HCT116 (cell line): ENCODE measurements around the gene TMEM41A.

Experiments used
- CEBPB ChIP-seq: IDR thresholded peaks from 2 replicates; pipeline ENCODE4 v1.6.1; 2012; ENCODE audit warnings: low read depth
- EZH2 ChIP-seq: fragments of 200-600 bp; sonication (generic); IDR thresholded peaks from 2 replicates; pipeline ENCODE4 v1.6.1; 2017; ENCODE audit warnings: antibody characterized with exemption, mixed run types
- POLR2A ChIP-seq: IDR thresholded peaks from 2 replicates; pipeline ENCODE4 v1.7.0; 2011; ENCODE audit warnings: borderline replicate concordance; ENCODE audit not compliant: insufficient read depth, insufficient read length; ENCODE audit errors: extremely low read depth
- POLR2AphosphoS5 ChIP-seq: IDR thresholded peaks from 2 replicates; pipeline ENCODE4 v1.6.1; 2011; ENCODE audit warnings: mild to moderate bottlenecking, low read depth, low read length, moderate library complexity
- SIN3A ChIP-seq: IDR thresholded peaks from 2 replicates; pipeline ENCODE4 v1.6.1; 2012; ENCODE audit warnings: low read depth
- SP1 ChIP-seq: IDR thresholded peaks from 2 replicates; pipeline ENCODE4 v1.6.1; 2012; ENCODE audit warnings: low read depth
- ZNF274 ChIP-seq: fragments of 200-500 bp; sonication (Bioruptor generic); IDR thresholded peaks from 2 replicates; pipeline ENCODE4 v1.6.1; 2014; ENCODE audit warnings: mild to moderate bottlenecking, low read depth, low read length, inconsistent platforms
- TF ChIP-seq, protein P1 (sequence below), 3 experiments: fragments of 200-600 bp in 1 of 3; sonication (generic) in 1 of 3; IDR thresholded peaks in 2 of 3; conservative IDR thresholded peaks in 1 of 3; 2 replicates each; pipeline ENCODE4 v1.5.1; 2012 to 2017; ENCODE audit warnings: low read depth in 2 of 3, low read length in 2 of 3, antibody characterized with exemption in 1 of 3, borderline replicate concordance in 1 of 3, control low read depth in 1 of 3, mild to moderate bottlenecking in 1 of 3, mixed read lengths in 1 of 3, mixed run types in 1 of 3, moderate library complexity in 1 of 3; ENCODE audit not compliant: insufficient read depth in 1 of 3
- TF ChIP-seq, protein P2 (sequence below): IDR thresholded peaks from 2 replicates; pipeline ENCODE4 v1.6.1; 2011; ENCODE audit warnings: mild to moderate bottlenecking, low read length, moderate library complexity; ENCODE audit not compliant: insufficient replicate concordance; ENCODE audit errors: extremely low read depth
- TF ChIP-seq, protein P3 (sequence below): IDR thresholded peaks from 2 replicates; pipeline ENCODE4 v1.6.1; 2012; ENCODE audit warnings: low read depth

DNA sequence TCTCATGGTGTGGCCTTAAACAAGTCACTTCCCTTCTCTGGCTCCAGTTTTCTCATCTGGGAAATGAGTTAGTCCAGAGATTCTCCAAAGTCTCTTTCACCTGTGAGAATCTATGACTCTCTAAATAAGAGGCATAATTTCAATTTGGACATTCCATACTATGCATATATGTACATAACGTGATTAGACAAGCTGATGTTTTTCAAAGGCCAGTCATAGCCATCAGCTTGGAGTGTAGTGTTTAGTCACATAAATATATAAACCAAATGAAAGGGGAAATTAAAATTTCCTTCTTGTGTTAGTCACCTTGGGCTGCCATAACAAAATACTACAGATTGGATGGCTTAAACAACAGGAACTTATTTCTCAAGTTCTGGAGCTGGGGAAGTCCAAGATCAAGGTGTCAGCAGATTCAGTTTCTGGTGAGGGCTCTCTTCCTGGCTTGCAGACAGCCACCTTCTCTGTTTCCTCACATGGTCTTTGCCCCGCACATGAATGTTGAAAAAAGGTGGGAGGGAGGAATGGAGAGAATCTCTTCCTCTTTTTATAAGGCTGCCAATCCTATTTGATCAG lies 19.4 kb downstream of the TMEM41A start:
- TF ChIP-seq ZNF274 (no peak), SIN3A (no peak), POLR2A (no peak), POLR2AphosphoS5 (no peak), CEBPB (no peak), SP1 (no peak), EZH2 (no peak)
- TF ChIP-seq, protein P1, sequence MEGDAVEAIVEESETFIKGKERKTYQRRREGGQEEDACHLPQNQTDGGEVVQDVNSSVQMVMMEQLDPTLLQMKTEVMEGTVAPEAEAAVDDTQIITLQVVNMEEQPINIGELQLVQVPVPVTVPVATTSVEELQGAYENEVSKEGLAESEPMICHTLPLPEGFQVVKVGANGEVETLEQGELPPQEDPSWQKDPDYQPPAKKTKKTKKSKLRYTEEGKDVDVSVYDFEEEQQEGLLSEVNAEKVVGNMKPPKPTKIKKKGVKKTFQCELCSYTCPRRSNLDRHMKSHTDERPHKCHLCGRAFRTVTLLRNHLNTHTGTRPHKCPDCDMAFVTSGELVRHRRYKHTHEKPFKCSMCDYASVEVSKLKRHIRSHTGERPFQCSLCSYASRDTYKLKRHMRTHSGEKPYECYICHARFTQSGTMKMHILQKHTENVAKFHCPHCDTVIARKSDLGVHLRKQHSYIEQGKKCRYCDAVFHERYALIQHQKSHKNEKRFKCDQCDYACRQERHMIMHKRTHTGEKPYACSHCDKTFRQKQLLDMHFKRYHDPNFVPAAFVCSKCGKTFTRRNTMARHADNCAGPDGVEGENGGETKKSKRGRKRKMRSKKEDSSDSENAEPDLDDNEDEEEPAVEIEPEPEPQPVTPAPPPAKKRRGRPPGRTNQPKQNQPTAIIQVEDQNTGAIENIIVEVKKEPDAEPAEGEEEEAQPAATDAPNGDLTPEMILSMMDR (IDR thresholded peaks at IDR 0.05 in 2 of 3, conservative IDR thresholded peaks at IDR 0.05 in 1 of 3; ENCODE audit: borderline replicate concordance in 1 of 3, insufficient read depth in 1 of 3, low read depth in 2 of 3, low read length in 2 of 3), result no peak
- TF ChIP-seq, protein P2, sequence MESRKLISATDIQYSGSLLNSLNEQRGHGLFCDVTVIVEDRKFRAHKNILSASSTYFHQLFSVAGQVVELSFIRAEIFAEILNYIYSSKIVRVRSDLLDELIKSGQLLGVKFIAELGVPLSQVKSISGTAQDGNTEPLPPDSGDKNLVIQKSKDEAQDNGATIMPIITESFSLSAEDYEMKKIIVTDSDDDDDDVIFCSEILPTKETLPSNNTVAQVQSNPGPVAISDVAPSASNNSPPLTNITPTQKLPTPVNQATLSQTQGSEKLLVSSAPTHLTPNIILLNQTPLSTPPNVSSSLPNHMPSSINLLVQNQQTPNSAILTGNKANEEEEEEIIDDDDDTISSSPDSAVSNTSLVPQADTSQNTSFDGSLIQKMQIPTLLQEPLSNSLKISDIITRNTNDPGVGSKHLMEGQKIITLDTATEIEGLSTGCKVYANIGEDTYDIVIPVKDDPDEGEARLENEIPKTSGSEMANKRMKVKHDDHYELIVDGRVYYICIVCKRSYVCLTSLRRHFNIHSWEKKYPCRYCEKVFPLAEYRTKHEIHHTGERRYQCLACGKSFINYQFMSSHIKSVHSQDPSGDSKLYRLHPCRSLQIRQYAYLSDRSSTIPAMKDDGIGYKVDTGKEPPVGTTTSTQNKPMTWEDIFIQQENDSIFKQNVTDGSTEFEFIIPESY, result no peak
- TF ChIP-seq, protein P3, sequence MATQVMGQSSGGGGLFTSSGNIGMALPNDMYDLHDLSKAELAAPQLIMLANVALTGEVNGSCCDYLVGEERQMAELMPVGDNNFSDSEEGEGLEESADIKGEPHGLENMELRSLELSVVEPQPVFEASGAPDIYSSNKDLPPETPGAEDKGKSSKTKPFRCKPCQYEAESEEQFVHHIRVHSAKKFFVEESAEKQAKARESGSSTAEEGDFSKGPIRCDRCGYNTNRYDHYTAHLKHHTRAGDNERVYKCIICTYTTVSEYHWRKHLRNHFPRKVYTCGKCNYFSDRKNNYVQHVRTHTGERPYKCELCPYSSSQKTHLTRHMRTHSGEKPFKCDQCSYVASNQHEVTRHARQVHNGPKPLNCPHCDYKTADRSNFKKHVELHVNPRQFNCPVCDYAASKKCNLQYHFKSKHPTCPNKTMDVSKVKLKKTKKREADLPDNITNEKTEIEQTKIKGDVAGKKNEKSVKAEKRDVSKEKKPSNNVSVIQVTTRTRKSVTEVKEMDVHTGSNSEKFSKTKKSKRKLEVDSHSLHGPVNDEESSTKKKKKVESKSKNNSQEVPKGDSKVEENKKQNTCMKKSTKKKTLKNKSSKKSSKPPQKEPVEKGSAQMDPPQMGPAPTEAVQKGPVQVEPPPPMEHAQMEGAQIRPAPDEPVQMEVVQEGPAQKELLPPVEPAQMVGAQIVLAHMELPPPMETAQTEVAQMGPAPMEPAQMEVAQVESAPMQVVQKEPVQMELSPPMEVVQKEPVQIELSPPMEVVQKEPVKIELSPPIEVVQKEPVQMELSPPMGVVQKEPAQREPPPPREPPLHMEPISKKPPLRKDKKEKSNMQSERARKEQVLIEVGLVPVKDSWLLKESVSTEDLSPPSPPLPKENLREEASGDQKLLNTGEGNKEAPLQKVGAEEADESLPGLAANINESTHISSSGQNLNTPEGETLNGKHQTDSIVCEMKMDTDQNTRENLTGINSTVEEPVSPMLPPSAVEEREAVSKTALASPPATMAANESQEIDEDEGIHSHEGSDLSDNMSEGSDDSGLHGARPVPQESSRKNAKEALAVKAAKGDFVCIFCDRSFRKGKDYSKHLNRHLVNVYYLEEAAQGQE, result no peak
